ENCODE measurements around the gene BUD31. TPM values are rescaled to one million over a fixed set of nuclear protein-coding genes. Genes with fewer than 3 reads are reported as not detected.

The BUD31 gene
- total RNA-seq, 3 donors from 2014 or later = 53.9 to 69.8 (median 65.4) TPM

DNA sequence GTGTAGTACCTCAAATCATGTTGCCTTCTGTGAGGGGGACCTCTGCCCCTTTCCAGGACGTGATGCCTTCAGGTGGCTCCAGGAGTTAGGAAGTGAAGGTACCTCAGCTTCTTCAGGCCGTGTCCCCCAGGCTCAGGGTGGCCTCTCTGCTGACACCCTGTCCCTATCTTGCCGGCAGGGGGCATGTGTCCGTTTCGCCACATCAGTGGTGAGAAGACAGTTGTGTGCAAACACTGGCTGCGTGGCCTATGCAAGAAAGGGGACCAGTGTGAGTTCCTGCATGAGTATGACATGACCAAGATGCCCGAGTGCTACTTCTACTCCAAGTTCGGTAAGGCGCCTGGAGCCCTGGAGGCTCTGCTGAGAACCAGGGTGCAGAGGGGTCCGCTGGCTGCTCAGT, 39.2 kb downstream of the BUD31 start:
- intact Hi-C loops (cut with DNase I; ENCODE audit: low total_unique reads) = no loop called here
- Histone ChIP-seq H3K4me3 (no peak overlapping the region), H3K4me1 (no peaks in the 10 kb centered on the region), H3K27ac (no peak overlapping the region), H3K36me3 (no peaks in the 10 kb centered on the region), H3K9me3 (no peaks in the 10 kb centered on the region), H3K27me3 (no peaks in the 10 kb centered on the region)
- TF ChIP-seq, protein P1, sequence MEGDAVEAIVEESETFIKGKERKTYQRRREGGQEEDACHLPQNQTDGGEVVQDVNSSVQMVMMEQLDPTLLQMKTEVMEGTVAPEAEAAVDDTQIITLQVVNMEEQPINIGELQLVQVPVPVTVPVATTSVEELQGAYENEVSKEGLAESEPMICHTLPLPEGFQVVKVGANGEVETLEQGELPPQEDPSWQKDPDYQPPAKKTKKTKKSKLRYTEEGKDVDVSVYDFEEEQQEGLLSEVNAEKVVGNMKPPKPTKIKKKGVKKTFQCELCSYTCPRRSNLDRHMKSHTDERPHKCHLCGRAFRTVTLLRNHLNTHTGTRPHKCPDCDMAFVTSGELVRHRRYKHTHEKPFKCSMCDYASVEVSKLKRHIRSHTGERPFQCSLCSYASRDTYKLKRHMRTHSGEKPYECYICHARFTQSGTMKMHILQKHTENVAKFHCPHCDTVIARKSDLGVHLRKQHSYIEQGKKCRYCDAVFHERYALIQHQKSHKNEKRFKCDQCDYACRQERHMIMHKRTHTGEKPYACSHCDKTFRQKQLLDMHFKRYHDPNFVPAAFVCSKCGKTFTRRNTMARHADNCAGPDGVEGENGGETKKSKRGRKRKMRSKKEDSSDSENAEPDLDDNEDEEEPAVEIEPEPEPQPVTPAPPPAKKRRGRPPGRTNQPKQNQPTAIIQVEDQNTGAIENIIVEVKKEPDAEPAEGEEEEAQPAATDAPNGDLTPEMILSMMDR (IDR thresholded peaks at IDR 0.05) = no peak
- no peak for TF ChIP-seq POLR2AphosphoS5 (IDR thresholded peaks at IDR 0.05)
- no peak for TF ChIP-seq POLR2A (IDR thresholded peaks at IDR 0.05)
- no peak for DNase-seq (ENCODE audit: low spot score in 2 of 2)

DNA sequence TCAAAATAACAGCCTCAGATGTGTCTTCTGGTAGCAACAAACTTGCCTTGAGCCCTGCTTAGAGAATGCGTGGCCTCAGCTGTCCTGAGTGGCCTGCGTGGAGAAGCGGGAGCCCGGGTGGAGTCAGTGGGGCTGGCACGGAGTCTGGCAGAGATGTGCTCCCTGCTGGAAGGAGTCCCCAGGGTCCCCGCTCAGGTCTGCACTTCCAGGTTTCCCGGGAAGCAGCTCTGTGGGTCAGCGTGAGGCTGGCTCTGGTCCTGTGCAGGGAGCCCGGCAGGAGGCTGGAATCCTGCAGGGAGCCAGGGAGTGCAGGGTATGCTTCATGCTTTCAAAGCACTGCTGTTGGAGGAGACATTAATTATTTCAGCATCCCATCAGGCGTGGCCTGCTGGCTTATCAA, 40.1 kb downstream of the BUD31 start:
- H3K36me3 ChIP-seq = no peaks in the 10 kb centered on the region
- no peak for DNase-seq (ENCODE audit: low spot score in 2 of 2)
- TF ChIP-seq POLR2A (IDR thresholded peaks at IDR 0.05) (no peak), POLR2AphosphoS5 (IDR thresholded peaks at IDR 0.05) (no peak)
- TF ChIP-seq, protein P1 (IDR thresholded peaks at IDR 0.05) = no peak
- H3K4me3 ChIP-seq = no peak overlapping the region
- no peak overlapping the region for H3K27ac ChIP-seq
- intact Hi-C loops (cut with DNase I; ENCODE audit: low total_unique reads) = no loop called here
- H3K9me3 ChIP-seq = no peaks in the 10 kb centered on the region
- no peaks in the 10 kb centered on the region for H3K4me1 ChIP-seq
- no peaks in the 10 kb centered on the region for H3K27me3 ChIP-seq

DNA sequence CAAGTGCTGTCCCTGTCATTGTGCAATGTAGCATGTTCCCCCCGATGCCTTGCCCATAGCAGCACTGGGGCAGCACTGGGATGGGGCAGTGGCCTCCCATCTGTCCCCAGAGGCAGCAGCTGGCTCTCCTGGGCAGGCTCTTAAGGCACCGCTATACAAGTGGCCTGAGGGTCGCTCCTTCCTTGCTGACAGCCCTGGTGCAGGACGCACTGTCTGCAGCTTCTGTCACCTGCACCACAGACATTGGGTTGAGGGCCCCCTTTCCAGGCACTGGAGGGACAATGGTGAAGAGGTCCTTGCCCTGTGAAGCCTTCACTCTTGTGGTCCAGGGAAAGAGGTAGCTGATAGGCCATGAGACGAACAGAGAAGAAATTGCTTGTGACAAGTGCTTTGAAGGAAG, 40.6 kb downstream of the BUD31 start:
- intact Hi-C loops (cut with DNase I; ENCODE audit: low total_unique reads) = no loop called here
- Histone ChIP-seq H3K4me1 (no peaks in the 10 kb centered on the region), H3K9me3 (no peaks in the 10 kb centered on the region), H3K27ac (no peak overlapping the region), H3K27me3 (no peaks in the 10 kb centered on the region), H3K36me3 (no peaks in the 10 kb centered on the region), H3K4me3 (no peak overlapping the region)
- no peak for TF ChIP-seq POLR2A (IDR thresholded peaks at IDR 0.05)
- TF ChIP-seq, protein P1 (IDR thresholded peaks at IDR 0.05) = no peak
- no peak for DNase-seq (ENCODE audit: low spot score in 2 of 2)

DNA sequence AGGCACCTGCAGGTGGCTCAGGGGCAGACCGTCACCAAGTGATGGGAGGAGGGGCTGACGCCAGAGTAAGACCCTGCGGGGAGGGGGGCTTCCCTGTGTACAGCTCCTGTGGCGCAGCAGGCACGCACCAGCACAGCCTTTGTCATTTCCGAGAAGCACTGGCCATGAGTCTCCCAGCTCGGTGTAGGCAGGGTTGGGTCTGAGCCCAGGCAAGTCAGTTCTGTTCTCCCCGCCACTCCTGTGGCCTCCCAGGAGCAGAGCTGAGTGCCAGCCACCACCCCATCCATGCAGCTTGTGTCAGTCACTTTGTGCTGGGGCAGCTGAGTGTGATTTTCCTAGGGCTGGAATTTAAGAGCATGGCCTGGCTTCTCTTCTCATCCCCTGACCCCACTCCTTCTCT, 43.2 kb downstream of the BUD31 start:
- no peak overlapping the region for H3K27ac ChIP-seq
- intact Hi-C loops (cut with DNase I; ENCODE audit: low total_unique reads) = no loop called here

DNA sequence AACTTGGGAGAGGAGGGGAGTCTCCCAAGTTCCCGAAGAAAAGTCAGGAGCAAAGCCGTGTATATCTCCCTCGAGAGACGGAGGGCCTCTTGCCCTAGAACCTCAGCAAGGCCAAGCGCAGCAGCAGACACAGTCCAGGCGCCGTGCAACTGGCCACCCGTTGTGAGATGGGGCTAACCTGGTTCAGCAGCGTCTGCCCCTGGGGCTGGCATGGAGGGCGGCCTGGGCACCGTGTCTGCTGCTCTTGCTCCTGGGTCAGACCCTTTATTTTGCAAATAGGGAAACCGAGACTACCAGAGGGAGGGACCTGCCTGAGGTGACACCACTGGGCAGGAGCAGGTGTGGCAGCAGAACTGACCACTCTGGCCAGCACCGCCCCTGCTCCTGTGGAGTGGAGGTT, 43.8 kb downstream of the BUD31 start:
- Histone ChIP-seq H3K27me3 (no peaks in the 10 kb centered on the region), H3K36me3 (no peaks in the 10 kb centered on the region), H3K9me3 (no peaks in the 10 kb centered on the region), H3K4me3 (no peak overlapping the region), H3K27ac (no peak overlapping the region), H3K4me1 (no peaks in the 10 kb centered on the region)
- intact Hi-C loops (cut with DNase I; ENCODE audit: low total_unique reads) = no loop called here
- TF ChIP-seq POLR2A (IDR thresholded peaks at IDR 0.05) = no peak
- TF ChIP-seq, protein P1 (IDR thresholded peaks at IDR 0.05) = no peak
- TF ChIP-seq POLR2AphosphoS5 (IDR thresholded peaks at IDR 0.05) = no peak
- DNase-seq (ENCODE audit: low spot score in 2 of 2) = no peak

More for the DNA sequence above, 43.2 kb downstream of the BUD31 start:
- Histone ChIP-seq H3K36me3 (no peaks in the 10 kb centered on the region), H3K4me3 (no peak overlapping the region), H3K9me3 (no peaks in the 10 kb centered on the region), H3K27me3 (no peaks in the 10 kb centered on the region), H3K4me1 (no peaks in the 10 kb centered on the region)
- no peak for DNase-seq (ENCODE audit: low spot score in 2 of 2)
- TF ChIP-seq POLR2A (IDR thresholded peaks at IDR 0.05) (no peak), POLR2AphosphoS5 (IDR thresholded peaks at IDR 0.05) (no peak)
- TF ChIP-seq, protein P1 (IDR thresholded peaks at IDR 0.05) = no peak
